Transverse colon (tissue), 4 donors: ENCODE results near the gene FILIP1L.

ENCODE experiments used
- CTCF ChIP-seq, 5 experiments: fragments of 200-600 bp in 3 of 5; fragments of 450-650 bp in 2 of 5; sonication (generic) in 3 of 5; IDR thresholded peaks; 1 replicate in 2 of 5; 2 replicates in 3 of 5; pipeline ENCODE4 v1.5.1; 2016 to 2017; ENCODE audit warnings: antibody characterized with exemption in 5 of 5, inconsistent platforms in 3 of 5, mild to moderate bottlenecking in 2 of 5, moderate library complexity in 1 of 5
- POLR2A ChIP-seq: fragments of 450-650 bp; IDR thresholded peaks from one replicate; pipeline ENCODE4 v1.6.1; 2016; ENCODE audit warnings: antibody characterized with exemption, mild to moderate bottlenecking, moderate library complexity
- POLR2AphosphoS5 ChIP-seq, 3 donors: sonication (generic); formaldehyde crosslinking; IDR thresholded peaks; one replicate each; pipeline ENCODE4 v1.6.1; 2016; ENCODE audit warnings: antibody characterized with exemption in 3 of 3

DNA sequence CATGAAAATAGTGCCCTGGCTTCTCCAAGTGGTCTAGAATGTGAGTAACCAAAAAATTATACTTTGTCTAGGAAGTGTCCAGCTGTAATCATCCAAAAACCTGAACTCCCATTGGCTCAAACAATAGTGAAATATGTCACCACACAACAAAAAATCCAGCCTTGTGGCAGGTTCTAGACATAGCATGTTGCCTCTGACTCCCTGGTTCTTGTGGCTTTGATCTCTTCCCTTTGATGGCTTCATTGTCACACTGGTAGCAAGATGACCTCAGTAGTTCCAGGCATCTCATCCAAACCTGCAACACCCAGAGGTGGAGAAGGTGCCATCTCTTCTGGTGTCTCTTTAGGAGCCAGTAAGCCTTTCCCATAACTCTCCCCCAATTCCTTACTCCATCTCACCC lies 222.0 kb downstream of the FILIP1L start:
- TF ChIP-seq POLR2AphosphoS5 (IDR thresholded peaks at IDR 0.05) (no peak), CTCF (IDR thresholded peaks at IDR 0.05) (no peak), POLR2A (no peak)
